Kidney (tissue), 14 donors: ENCODE measurements around the gene HIVEP3. TPM values are rescaled to one million over a fixed set of nuclear protein-coding genes. Genes with fewer than 3 reads are reported as not detected.

Experiments
- DNase-seq, 5 donors: peaks; one replicate each; pipeline ENCODE4 v3.0.0-alpha.2; 2013 to 2020
- FAIRE-seq: peaks from 2 replicates; lab custom pipeline; 2012; peaks lifted over from hg19 to GRCh38; lab: Jason Lieb, UNC
- H3K27ac ChIP-seq, 2 donors: one replicate each; pipeline ENCODE4 v1.7.0; 2013; ENCODE audit warnings: low read depth in 2 of 2, low read length in 2 of 2, inconsistent platforms in 1 of 2
- H3K27me3 ChIP-seq: one replicate; pipeline ENCODE4 v1.7.1; 2013; ENCODE audit warnings: low read length, inconsistent platforms; ENCODE audit not compliant: control insufficient read depth, insufficient read depth
- H3K36me3 ChIP-seq, 3 donors: one replicate each; pipeline versions ENCODE4 v1.7.0 to v1.7.1; 2013; ENCODE audit warnings: low read length in 3 of 3, control low read depth in 1 of 3, inconsistent platforms in 1 of 3; ENCODE audit not compliant: insufficient read depth in 3 of 3, control insufficient read depth in 2 of 3
- H3K4me1 ChIP-seq, 3 donors: one replicate each; pipeline versions ENCODE4 v1.7.0 to v1.7.1; 2013; ENCODE audit warnings: low read length in 3 of 3, inconsistent platforms in 1 of 3, low read depth in 1 of 3; ENCODE audit not compliant: control insufficient read depth in 2 of 3, insufficient read depth in 2 of 3
- H3K4me3 ChIP-seq, 3 donors: one replicate each; pipeline versions ENCODE4 v1.7.0 to v1.8.1; 2013; ENCODE audit warnings: low read length in 3 of 3, control low read depth in 1 of 3, inconsistent platforms in 1 of 3
- H3K9ac ChIP-seq, 3 donors: one replicate each; pipeline versions ENCODE4 v1.7.0 to v1.7.1; 2013; ENCODE audit warnings: low read length in 3 of 3, control low read depth in 1 of 3, inconsistent platforms in 1 of 3
- H3K9me3 ChIP-seq, 3 donors: one replicate each; pipeline versions ENCODE4 v1.7.0 to v1.7.1; 2013; ENCODE audit warnings: low read length in 3 of 3, control low read depth in 1 of 3, inconsistent platforms in 1 of 3; ENCODE audit not compliant: control insufficient read depth in 2 of 3, insufficient read depth in 1 of 3
- intact Hi-C: fragments of 100-400 bp; cut with DNase I; formaldehyde crosslinking; loops from one replicate; pipeline ENCODE4 v1.11.1; 2022
- polyA plus RNA-seq: library from polyadenylated mRNA; stranded (reverse); fragments of 350-450 nt; fragmentation: Illumina TruSeq; extraction: RNeasy Lipid Tissue Mini Kit (QIAGEN cat#74804); gene quantifications from one replicate; pipeline ENCODE4 v1.2.3, GENCODE V29; 2014; ENCODE audit warnings: low read depth, low replicate concordance; ENCODE audit not compliant: insufficient read depth
- total RNA-seq: library from RNA; stranded (reverse); fragmentation: NEBNext Ultra II Directional; extraction: Animal tissue kit (Norgen Biotek cat#: 25700); gene quantifications from one replicate; pipeline ENCODE4 v1.2.1, GENCODE V29; 2021
- TF ChIP-seq, protein P1 (sequence below): IDR thresholded peaks from 3 replicates; pipeline ENCODE4 v1.5.1; 2012; ENCODE audit warnings: mild to moderate bottlenecking, moderate library complexity, borderline replicate concordance; ENCODE audit not compliant: insufficient read depth; ENCODE audit errors: extremely low read depth
- donor health status: control.
- donor health status: control.
- donor health status: control.
- donor health status: control.
- donor health status: control.
- donor health status: DM: yes; HTN: yes; CAD: no.
- donor health status: Normal renal cell carcinoma (clear cell type).

HIVEP3 gene
- total and polyA plus RNA-seq, 2 donors from 2014 or later = 3.5 to 11.0 TPM

DNA sequence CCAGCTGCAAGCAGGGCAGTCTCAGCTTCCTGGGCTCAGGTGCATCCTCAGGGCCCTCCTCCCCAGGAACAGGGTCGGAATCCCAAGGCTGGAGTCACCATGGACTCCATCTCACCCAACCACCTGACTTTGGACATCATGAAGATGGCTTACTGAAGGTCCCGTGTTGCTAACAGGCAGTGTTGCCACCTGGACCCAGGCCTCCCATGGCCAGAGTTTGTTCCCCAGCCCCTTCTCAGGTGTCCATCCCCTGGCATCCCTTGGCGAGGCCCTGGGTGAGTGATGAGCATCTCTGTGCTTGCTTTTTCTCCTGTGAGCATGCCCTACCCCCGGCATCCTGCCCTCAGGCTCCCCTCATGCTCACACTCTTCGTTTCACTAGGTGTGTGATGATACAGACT lies 332.5 kb downstream of the HIVEP3 start:
- H3K4me3 ChIP-seq = no peak overlapping the region
- no peaks in the 10 kb centered on the region for H3K27me3 ChIP-seq
- no peaks in the 10 kb centered on the region for H3K9me3 ChIP-seq
- no peak for DNase-seq
- H3K36me3 ChIP-seq = no peaks in the 10 kb centered on the region
- no peak overlapping the region for H3K9ac ChIP-seq
- H3K4me1 ChIP-seq = no peaks in the 10 kb centered on the region
- no peak overlapping the region for H3K27ac ChIP-seq
- no peak for FAIRE-seq
- intact Hi-C loops = no loop called here
- TF ChIP-seq, protein P1, sequence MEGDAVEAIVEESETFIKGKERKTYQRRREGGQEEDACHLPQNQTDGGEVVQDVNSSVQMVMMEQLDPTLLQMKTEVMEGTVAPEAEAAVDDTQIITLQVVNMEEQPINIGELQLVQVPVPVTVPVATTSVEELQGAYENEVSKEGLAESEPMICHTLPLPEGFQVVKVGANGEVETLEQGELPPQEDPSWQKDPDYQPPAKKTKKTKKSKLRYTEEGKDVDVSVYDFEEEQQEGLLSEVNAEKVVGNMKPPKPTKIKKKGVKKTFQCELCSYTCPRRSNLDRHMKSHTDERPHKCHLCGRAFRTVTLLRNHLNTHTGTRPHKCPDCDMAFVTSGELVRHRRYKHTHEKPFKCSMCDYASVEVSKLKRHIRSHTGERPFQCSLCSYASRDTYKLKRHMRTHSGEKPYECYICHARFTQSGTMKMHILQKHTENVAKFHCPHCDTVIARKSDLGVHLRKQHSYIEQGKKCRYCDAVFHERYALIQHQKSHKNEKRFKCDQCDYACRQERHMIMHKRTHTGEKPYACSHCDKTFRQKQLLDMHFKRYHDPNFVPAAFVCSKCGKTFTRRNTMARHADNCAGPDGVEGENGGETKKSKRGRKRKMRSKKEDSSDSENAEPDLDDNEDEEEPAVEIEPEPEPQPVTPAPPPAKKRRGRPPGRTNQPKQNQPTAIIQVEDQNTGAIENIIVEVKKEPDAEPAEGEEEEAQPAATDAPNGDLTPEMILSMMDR = no peak

DNA sequence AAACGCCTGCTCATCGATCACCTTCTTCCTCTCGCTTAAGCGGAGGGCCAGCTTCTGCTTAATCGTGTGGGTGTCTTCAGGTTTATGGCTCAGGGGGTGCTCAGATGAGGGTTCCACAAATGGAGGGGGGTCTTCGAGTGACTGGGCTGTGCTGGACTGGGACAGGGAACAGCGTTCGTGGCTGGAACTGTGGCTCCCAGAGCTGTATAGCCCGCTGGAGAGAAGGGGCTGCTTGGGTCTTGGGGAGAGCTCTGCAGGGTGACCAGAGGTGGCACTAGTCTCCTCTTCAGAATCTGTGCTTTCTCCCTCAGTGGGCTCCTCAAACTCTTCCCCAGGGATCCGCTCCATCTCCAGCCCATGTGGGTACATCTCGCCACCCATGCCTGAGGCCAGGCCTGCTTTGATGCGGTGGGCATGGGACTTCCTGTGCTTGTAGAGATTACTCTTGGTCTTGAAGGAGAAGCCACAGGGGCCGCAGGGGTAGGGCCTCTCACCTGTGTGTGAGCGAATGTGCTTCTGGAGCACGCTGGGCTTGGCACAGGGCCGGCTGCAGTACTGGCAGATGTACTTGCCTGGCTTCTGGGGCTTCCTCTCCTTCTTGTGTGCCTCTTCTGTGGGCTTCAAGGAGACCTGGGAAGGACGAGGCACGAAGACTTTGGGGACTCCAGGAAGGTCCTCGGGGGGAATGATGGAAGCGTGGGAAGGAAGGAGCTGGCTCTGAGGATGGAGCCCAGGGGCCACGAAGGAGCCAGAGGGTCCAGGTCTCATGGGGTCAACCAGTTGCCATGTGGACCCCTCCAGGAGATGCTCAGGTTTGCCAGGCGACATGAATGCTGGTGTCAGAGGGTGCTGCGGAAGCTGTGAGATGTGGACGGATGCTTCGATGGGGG lies 334.8 kb downstream of the HIVEP3 start:
- H3K36me3 ChIP-seq = no peaks in the 10 kb centered on the region
- TF ChIP-seq, protein P1 = no peak
- FAIRE-seq = no peak
- H3K9ac ChIP-seq = no peak overlapping the region
- no peak overlapping the region for H3K4me3 ChIP-seq
- H3K4me1 ChIP-seq = peaks cover 0 to under 1% (median 0%) of the 10 kb centered on the region in 3 donors
- DNase-seq = no peak
- no peaks in the 10 kb centered on the region for H3K9me3 ChIP-seq
- H3K27me3 ChIP-seq = no peaks in the 10 kb centered on the region
- no peak overlapping the region for H3K27ac ChIP-seq
- intact Hi-C loops = no loop called here

DNA sequence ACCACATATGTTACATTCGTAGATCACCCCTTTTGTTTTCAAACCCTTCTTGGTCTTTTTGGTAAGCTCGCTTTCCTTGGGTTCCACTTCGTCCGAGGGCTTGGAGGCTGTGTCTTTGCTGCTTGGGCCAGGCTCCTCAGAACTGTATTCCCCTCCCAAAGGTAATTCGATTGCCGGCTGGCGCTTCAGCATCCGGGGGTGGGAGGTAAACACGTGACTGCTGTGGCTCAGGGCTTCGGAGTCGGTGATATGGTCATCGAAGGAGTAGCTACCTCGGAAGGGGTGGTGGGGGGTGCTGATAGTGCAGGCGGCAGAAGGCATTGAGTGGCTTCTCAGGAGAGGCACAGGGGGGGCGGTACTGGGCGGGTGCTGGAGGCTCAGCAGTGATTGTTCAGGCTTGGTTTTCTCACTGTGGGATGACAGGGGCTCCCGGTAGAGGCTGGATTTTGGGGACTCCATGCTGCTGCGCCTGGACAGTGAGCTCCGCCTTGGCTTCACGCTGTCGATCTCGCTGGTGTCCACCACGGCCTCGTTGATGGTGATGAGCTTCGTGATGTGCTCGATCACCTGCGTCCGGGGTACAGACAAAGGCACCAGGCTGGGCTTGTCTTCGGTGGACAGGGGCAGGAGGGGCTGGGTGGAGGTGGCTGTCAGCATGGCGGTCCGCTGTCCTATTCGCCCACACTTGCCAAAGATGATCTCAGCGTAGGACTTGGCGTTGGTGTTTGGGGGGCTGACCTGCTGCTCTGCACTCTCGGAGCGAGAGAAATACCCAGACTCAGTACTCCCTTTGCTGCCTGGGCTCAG lies 335.7 kb downstream of the HIVEP3 start:
- Histone ChIP-seq H3K4me1 (peaks cover 0 to 3% (median 0%) of the 10 kb centered on the region in 3 donors), H3K27me3 (no peaks in the 10 kb centered on the region), H3K27ac (no peak overlapping the region), H3K4me3 (no peak overlapping the region), H3K9ac (no peak overlapping the region), H3K9me3 (no peaks in the 10 kb centered on the region), H3K36me3 (no peaks in the 10 kb centered on the region)
- DNase-seq = no peak
- intact Hi-C loops = no loop called here
- FAIRE-seq = no peak
- TF ChIP-seq, protein P1 = no peak
